Common myeloid progenitor, CD34-positive (primary cell): Measurements from ENCODE around the gene BDKRB2.

Experiments
- CTCF ChIA-PET: fragments of 350-600 bp; sonication (Branson Sonifier 250); formaldehyde crosslinking; loops from one replicate; lab custom pipeline; 2021; ENCODE audit warnings: antibody characterized with exemption; lab: Charles Lee
- POLR2A ChIA-PET: fragments of 350-600 bp; sonication (Branson Sonifier 250); formaldehyde crosslinking; loops from one replicate; lab custom pipeline; 2021; ENCODE audit warnings: antibody characterized with exemption; lab: Charles Lee
- DNase-seq, 3 donors: peaks; one replicate each; pipeline versions ENCODE4 v3.0.0 to v3.0.0-alpha.2; 2013
- H3K27ac ChIP-seq, 2 experiments: 1 replicate in 1 of 2; 2 replicates in 1 of 2; pipeline ENCODE4 v1.7.0; 2013; ENCODE audit warnings: inconsistent platforms in 2 of 2, low read length in 2 of 2, mild to moderate bottlenecking in 2 of 2, low read depth in 1 of 2, moderate library complexity in 1 of 2; ENCODE audit not compliant: severe bottlenecking in 2 of 2, insufficient read depth in 1 of 2, poor library complexity in 1 of 2
- H3K27me3 ChIP-seq, 5 experiments: replicated peaks in 2 of 5; 1 replicate in 3 of 5; 2 replicates in 2 of 5; pipeline versions ENCODE4 v1.6.1 to v1.7.0; 2013; ENCODE audit warnings: low read length in 4 of 5, mild to moderate bottlenecking in 2 of 5, moderate library complexity in 2 of 5, inconsistent platforms in 1 of 5; ENCODE audit not compliant: insufficient read depth in 5 of 5, control insufficient read depth in 4 of 5
- H3K36me3 ChIP-seq, 4 experiments: 1 replicate in 2 of 4; 2 replicates in 2 of 4; pipeline versions ENCODE4 v1.6.1 to v1.7.0; 2013; ENCODE audit warnings: low read length in 3 of 4, control low read depth in 1 of 4, mild to moderate bottlenecking in 1 of 4; ENCODE audit not compliant: control insufficient read depth in 4 of 4, insufficient read depth in 4 of 4
- H3K4me1 ChIP-seq, 4 experiments: 1 replicate in 3 of 4; 2 replicates in 1 of 4; pipeline versions ENCODE4 v1.6.1 to v1.7.1; 2013; ENCODE audit warnings: low read length in 3 of 4, mild to moderate bottlenecking in 3 of 4, control low read depth in 1 of 4, inconsistent platforms in 1 of 4, moderate library complexity in 1 of 4; ENCODE audit not compliant: control insufficient read depth in 4 of 4, insufficient read depth in 4 of 4; ENCODE audit errors: control extremely low read depth in 1 of 4
- H3K4me3 ChIP-seq, 7 experiments: 1 replicate in 4 of 7; 2 replicates in 3 of 7; pipeline versions ENCODE4 v1.5.1 to v1.7.0; 2013; ENCODE audit warnings: mild to moderate bottlenecking in 7 of 7, low read length in 6 of 7, moderate library complexity in 6 of 7, inconsistent platforms in 2 of 7, low read depth in 2 of 7, control low read depth in 1 of 7; ENCODE audit not compliant: insufficient read depth in 4 of 7, control insufficient read depth in 1 of 7; ENCODE audit errors: extremely low read depth in 1 of 7
- H3K9me3 ChIP-seq, 5 experiments: 1 replicate in 4 of 5; 2 replicates in 1 of 5; pipeline versions ENCODE4 v1.6.1 to v1.7.1; 2013; ENCODE audit warnings: low read length in 4 of 5, mild to moderate bottlenecking in 2 of 5, inconsistent platforms in 1 of 5, low read depth in 1 of 5, moderate library complexity in 1 of 5; ENCODE audit not compliant: control insufficient read depth in 4 of 5, insufficient read depth in 2 of 5; ENCODE audit errors: control extremely low read depth in 1 of 5
- WGBS: methylation state at CpG from one replicate; pipeline ENCODE4 v1.1.5; 2013; ENCODE audit not compliant: insufficient coverage; 5-methylcytosine and 5-hydroxymethylcytosine counted together

BDKRB2 gene

DNA sequence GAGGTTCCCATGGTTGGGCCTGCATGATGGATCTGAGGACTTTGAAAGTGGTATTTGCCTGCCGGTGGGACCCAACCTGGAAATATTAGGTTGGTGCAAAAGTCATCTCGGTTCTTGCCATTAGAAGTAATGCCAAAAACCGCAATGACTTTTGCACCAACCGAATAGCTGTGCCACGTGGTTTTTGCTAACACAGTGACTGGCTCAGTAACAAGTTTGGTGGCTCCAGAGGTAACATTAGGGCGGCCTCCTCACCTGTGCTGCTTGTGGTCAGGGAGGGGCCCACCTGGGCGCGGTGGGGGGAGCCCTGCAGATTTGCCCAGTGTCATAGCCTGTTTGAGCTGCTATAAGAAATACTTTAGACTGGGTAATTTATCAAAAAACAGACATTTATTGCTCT is 1.8 kb downstream of the BDKRB2 start:
- Histone ChIP-seq H3K27me3 (peaks cover 0 to 62% (median 20%) of the 10 kb centered on the region in 5 experiments), H3K4me3 (no peak overlapping the region), H3K4me1 (peaks cover 0 to 7% (median 2%) of the 10 kb centered on the region in 4 experiments), H3K9me3 (peaks cover 0 to 6% (median 1%) of the 10 kb centered on the region in 5 experiments), H3K36me3 (no peaks in the 10 kb centered on the region), H3K27ac (no peak overlapping the region)
- WGBS, result 92% methylated on average over 8 of the region's 8 CpGs
- ChIA-PET CTCF (no interaction called here), POLR2A (no interaction called here)
- no peak for DNase-seq

DNA sequence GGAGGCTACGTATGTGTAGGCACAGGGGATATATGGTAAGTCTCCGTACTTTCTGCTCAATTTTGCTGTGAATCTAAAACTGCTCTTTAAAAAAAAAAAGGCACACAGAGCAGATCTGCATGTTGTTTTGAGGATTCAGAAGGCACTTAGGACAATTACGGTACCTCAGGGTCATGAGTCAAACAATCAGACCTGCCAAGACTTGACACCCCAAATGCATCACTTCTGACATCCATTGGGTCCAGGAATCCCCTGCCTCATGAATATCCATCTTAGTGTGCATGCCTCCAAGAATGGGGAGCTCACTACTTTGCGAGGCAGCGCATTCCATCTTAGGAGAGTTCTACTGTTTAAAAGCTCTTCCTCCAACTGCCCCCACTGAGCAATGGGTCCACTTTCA is 3.0 kb downstream of the BDKRB2 start:
- Histone ChIP-seq H3K9me3 (peaks cover 1 to 13% (median 4%) of the 10 kb centered on the region in 5 experiments), H3K4me3 (no peak overlapping the region), H3K4me1 (peaks cover 0 to 7% (median 2%) of the 10 kb centered on the region in 4 experiments), H3K36me3 (no peaks in the 10 kb centered on the region), H3K27ac (no peak overlapping the region), H3K27me3 (peaks cover 0 to 54% (median 16%) of the 10 kb centered on the region in 5 experiments)
- CTCF ChIA-PET, result no interaction called here
- no peak for DNase-seq
- WGBS, result 98% methylated on average over 5 of the region's 5 CpGs
- POLR2A ChIA-PET, result no interaction called here

- POLR2A ChIA-PET, result no interaction called here
- peaks cover 0 to 44% (median 12%) of the 10 kb centered on the region in 5 experiments for H3K27me3 ChIP-seq
These were observed 4.1 kb downstream of the BDKRB2 start for GRCh38 chr14:96208739-96209138.

DNA sequence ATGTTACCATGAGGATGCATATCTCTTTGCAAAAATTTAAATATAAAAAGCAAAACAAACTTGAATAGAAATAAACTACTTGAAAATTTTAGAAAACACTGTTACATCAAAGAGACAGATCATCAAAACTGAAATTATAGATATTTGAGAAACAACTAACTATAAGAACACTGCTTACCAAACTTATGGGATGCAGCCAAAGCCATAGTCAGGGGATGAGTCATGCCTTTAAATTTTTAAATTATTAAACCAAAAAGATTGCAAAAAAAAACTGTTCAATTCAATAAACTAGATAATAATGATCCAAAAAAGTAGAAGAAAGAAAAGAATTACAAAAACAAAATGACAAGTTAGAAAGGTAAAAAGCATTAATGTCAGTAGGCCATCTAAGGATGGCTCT is 7.5 kb downstream of the BDKRB2 start:
- ChIA-PET CTCF (no interaction called here), POLR2A (no interaction called here)
- no peak overlapping the region for H3K27ac ChIP-seq
- peaks cover 0 to 23% (median 0%) of the 10 kb centered on the region in 5 experiments for H3K27me3 ChIP-seq
- no peaks in the 10 kb centered on the region for H3K4me1 ChIP-seq
- peaks cover 1 to 21% (median 5%) of the 10 kb centered on the region in 5 experiments for H3K9me3 ChIP-seq
- H3K4me3 ChIP-seq, result no peak overlapping the region
- no peaks in the 10 kb centered on the region for H3K36me3 ChIP-seq
- no peak for DNase-seq

More at GRCh38 chr14:96208739-96209138, 4.1 kb downstream of the BDKRB2 start:
- no peaks in the 10 kb centered on the region for H3K36me3 ChIP-seq
- WGBS, result 86% methylated on average over 8 of the region's 12 CpGs
- H3K4me3 ChIP-seq, result no peak overlapping the region
- H3K27ac ChIP-seq, result no peak overlapping the region
- peaks cover 1 to 18% (median 5%) of the 10 kb centered on the region in 5 experiments for H3K9me3 ChIP-seq
- no peak for DNase-seq
- CTCF ChIA-PET, result interaction anchor here (0.8 kb wide), 1 partner anchor 9 kb away, joined by 3 read pairs; no protein-coding TSS in a partner anchor
- H3K4me1 ChIP-seq, result peaks cover 0 to 7% (median 2%) of the 10 kb centered on the region in 4 experiments

DNA sequence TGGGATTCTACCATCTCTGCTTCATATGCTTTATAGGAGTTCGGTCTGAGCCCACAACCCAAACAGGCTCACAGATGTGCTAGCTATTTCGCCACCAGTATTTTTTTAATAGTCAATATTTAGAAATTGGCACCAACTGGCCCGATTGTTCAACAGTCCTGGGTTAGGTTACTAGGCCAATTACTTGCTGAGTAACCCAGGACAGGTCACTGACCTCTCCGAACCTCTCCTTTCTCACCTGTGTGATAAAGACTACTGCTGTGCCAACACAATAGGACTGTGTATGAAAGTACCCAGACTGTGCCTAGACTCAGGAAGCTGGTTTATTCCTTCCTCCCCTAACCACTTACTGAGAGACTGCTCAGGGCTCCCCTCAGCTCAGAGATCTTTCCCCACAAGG is 8.3 kb downstream of the BDKRB2 start:
- Histone ChIP-seq H3K36me3 (no peaks in the 10 kb centered on the region), H3K27ac (no peak overlapping the region), H3K27me3 (peaks cover 0 to 23% (median 0%) of the 10 kb centered on the region in 5 experiments), H3K9me3 (peaks cover under 1 to 21% (median 5%) of the 10 kb centered on the region in 5 experiments), H3K4me1 (no peaks in the 10 kb centered on the region), H3K4me3 (no peak overlapping the region)
- ChIA-PET CTCF (no interaction called here), POLR2A (no interaction called here)
- WGBS, result 89% methylated on average over 3 of the region's 4 CpGs
- DNase-seq, result no peak

DNA sequence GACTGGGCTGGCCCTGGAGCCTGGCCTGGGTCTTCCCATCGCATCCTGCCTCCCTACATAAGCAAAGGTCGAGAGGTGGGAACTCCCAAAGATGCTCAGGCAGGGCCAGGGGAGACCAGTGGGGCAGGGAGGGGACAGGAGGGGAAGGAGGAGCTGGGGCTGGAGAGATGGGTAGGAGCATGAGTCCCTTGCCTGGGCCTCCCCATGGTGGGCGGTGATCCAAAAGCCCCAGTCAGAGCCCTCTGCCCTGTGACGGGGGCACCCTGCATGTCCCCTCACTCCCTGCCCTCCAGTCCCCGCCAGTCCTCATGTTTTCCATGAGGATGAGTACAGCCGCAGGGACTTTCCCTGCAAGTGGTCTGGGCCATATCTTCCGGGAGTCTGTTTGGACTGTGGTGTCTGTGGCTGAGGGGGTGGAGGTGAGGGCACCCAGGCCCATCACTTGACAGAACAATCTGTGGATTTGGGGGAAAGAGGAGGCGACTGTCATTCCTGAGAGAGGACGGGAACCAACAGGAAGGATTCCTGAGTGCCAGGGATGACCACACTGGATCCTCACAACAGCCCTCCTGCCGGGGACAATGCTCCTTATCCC is 9.3 kb downstream of the BDKRB2 start:
- ChIA-PET POLR2A (no interaction called here), CTCF (no interaction called here)
- H3K9me3 ChIP-seq, result peaks cover 0 to 21% (median 5%) of the 10 kb centered on the region in 5 experiments
- no peaks in the 10 kb centered on the region for H3K36me3 ChIP-seq
- DNase-seq, result no peak
- no peaks in the 10 kb centered on the region for H3K4me1 ChIP-seq
- WGBS, result 100% methylated on average over 3 of the region's 10 CpGs
- peaks cover 0 to 23% (median 3%) of the 10 kb centered on the region in 5 experiments for H3K27me3 ChIP-seq
- no peak overlapping the region for H3K4me3 ChIP-seq
- no peak overlapping the region for H3K27ac ChIP-seq

- Histone ChIP-seq H3K36me3 (no peaks in the 10 kb centered on the region), H3K9me3 (peaks cover 0 to 21% (median 5%) of the 10 kb centered on the region in 5 experiments), H3K27me3 (peaks cover 0 to 23% (median 3%) of the 10 kb centered on the region in 5 experiments), H3K4me3 (no peak overlapping the region), H3K27ac (no peak overlapping the region), H3K4me1 (no peaks in the 10 kb centered on the region)
- CTCF ChIA-PET, result interaction anchor here (1.5 kb wide), 1 partner anchor 114 kb away, joined by 3 read pairs; no protein-coding TSS in a partner anchor
- WGBS, result 100% methylated on average over 1 of the region's 4 CpGs
- POLR2A ChIA-PET, result interaction anchor here (0.7 kb wide), 1 partner anchor 25 kb away, joined by 5 read pairs; no protein-coding TSS in a partner anchor
- DNase-seq, result no peak
These were observed 10.2 kb downstream of the BDKRB2 start for GRCh38 chr14:96214793-96215192.
